H4 (cell line): ENCODE data around the gene ATF4. TPM values are rescaled to one million over a fixed set of nuclear protein-coding genes. Genes with fewer than 3 reads are reported as not detected.
"Not testable (repeated sequence)": the region's sequence is repeated elsewhere in the genome, so short reads cannot be mapped to it uniquely, and the experiment has no call there.

Experiments
- DNase-seq: peaks from one replicate; pipeline ENCODE4 v3.0.0-alpha.2; 2015; ENCODE audit warnings: low spot score
- total RNA-seq: library from RNA; depleted of rRNA; stranded (reverse); fragments of >200 nt; shearing (Covaris generic); gene quantifications from 2 replicates; pipeline ENCODE4 v1.2.3, GENCODE V29; 2014

Gene ATF4
- total RNA-seq, 1 experiment from 2014 or later, result 444 TPM

DNA sequence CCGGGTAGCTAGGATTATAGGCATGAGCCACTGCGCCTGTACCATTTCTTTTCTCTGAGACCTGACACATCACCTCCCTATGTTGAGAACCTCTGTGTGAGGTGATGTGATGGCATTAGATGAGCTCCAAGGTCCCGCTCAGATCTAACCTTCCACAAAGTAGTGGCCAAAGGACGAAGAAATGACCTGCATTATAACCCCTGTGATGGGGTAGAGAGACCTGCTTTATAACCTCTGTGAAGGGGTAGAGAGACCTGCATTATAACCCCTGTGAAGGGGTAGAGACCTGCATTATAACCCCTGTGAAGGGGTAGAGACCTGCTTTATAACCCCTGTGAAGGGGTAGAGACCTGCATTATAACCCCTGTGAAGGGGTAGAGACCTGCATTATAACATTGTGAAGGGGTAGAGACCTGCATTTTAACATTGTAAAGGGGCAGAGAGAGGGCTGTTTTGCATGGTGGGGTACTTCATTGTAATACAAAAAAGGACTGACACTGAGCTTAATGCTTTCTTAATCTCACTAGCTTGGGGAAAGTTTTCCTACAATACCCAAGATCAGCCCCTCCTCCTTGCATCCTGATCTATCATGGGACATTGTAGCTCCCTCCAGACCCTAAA is 9.7 kb upstream of the ATF4 start:
- DNase-seq, result no peak

DNA sequence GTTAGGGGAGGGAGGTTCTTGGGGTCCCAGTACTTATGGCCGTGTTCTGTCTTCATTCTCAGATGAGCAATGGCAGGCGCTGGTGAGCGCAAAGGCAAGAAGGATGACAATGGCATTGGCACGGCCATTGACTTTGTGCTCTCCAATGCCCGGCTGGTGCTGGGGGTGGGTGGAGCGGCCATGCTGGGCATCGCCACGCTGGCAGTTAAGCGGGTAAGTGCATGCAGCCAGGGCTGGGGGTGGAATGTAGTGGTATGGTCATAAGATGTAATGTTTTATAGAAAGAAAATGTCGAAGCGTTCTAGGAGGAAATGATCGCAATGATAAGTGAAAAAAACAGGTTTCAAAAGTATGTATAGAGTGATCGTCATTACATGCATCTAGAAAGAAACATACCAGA is 9.1 kb upstream of the ATF4 start:
- DNase-seq, result no peak

DNA sequence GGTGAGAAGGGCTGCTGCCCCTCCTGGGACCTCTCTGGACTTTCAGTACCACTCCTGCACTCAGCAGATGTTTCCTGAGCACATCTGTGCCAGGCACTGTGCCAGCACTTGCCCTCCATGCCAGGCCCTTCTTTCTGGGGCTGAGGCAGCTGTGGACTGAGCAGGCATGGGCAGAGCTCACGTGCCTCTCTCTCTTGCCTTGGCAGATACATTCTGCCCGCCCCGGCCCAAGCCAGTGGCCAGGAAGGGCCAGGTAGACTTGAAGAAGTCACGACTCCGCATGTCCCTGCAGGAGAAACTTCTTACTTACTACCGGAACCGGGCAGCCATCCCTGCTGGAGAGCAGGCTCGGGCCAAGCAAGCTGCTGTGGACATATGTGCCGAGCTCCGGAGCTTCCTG is 8.3 kb upstream of the ATF4 start:
- no peak for DNase-seq

DNA sequence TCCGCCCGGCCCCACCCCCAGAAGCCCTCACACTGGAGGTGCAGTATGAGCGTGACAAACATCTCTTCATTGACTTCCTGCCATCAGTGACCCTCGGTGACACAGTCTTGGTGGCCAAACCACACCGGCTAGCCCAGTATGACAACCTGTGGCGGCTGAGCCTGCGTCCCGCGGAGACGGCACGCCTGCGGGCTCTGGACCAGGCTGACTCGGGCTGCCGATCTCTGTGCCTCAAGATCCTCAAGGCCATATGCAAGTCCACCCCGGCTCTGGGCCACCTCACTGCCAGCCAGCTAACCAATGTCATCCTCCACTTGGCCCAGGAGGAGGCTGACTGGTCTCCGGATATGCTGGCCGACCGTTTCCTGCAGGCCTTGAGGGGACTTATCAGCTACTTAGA is 6.6 kb upstream of the ATF4 start:
- no peak for DNase-seq

DNA sequence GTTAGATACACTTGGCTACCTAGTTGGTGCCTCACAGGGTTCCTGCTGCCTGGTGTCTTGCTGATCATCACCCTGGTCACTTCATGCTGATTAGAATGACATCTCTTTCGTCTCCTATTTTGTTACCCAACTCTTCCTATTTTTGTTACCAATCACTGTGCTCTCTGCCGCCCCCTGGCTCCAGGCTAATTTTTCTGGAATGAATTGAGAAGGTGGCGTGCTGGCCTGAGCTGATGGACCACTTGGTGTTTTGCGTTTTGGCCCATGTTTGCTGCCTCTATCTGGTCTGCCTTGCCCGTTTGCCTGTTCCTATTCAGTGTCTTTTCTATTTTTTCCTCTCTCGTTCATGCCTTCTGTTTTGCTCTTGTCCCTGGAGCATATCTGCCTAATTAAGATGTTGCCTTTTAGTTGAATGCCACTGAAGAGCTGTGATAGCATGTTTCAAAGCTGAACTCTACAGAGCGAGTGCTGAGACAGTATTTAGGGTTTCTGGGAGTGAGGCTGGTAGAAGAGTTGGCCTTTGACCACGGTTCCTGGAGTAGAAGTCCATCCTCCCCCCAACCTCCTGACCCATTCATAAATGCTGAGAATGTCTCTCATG is 5.9 kb upstream of the ATF4 start:
- DNase-seq, result no peak

DNA sequence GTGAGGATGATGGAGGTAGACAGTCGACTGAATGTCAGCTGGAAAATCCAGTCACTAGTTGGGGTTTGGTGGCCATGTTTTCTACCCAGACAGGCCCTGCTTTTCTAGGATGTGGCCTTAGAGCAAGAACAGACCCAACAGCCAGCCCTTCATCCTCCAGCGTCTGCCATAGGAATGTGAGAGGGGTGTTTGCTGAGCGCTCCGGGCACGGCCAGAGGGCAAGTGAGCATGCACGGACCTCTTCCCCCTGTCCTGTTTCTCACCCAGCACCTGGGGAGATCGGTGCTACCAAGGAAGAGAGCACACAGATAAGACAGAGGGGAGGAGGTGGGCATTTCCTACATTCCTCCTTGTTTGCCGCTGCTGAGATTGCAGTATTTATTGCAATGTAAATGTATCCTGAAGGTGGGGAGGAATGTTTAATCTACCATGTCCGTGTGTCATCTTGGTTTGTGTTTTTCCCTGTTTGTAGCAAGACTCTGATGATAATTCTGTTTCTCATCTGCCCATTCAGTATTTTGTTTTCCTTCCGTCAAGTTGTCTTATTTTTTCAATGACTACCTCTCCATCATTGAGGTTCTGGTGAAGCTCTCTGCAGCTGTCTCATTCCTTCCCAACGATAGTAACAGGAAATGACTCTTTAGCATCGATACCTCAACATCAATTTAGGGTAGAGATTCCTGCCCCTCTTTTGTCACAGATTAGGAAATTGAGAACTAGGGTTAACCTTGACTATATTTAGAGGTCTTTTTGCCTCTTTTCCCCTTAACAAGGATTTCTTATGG is 4.9 kb upstream of the ATF4 start:
- DNase-seq, result no peak

DNA sequence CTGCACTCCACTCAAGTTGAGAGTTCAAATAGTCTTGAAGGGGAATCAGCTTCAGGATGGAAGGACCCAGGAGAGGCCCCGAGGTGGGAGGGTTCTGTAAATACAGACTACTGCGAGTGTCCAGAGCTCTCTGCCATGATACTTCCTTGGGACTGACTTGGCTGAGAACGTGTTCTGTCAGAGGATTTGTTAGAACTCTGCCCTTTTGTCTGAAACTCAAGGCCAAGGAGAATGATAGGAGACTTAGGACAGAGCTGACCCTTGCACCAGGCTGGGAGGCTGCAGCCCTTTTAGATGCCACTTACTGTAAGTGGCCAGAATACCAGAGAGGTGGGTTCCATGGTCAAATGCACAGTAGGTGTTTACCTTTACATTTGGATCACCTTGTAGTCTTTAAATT is 2.9 kb upstream of the ATF4 start:
- DNase-seq, result no peak

DNA sequence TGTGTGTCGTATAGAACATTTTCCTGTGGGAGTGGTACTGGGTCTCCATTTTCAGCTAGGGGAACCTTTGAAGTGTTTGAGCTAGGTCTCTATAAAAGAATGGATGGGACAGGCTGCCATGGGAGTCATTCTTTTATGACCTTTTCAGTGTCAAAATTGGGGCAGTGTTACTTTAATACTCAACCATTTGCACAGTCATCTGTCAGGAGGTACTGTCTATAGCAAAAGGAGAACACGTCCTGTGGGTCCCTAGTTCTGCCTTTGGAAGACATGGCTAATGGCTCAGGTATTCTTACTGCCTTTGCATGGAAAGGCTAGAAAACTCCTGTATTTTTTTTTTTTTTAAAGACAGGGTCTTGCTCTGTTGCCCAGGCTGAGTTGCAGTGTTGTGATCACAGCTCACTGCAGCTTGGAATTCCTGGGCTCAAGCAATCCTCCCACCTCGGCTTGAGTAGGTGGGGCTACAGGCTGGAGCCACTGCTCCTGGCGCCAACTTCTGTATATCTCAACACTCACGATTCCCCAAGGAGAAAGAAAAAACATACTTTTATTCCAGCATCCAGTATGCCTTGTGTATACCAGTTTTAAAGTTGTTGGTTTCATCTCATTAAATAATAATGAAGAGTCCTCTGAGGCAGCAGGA is 2.1 kb upstream of the ATF4 start:
- no peak for DNase-seq

DNA sequence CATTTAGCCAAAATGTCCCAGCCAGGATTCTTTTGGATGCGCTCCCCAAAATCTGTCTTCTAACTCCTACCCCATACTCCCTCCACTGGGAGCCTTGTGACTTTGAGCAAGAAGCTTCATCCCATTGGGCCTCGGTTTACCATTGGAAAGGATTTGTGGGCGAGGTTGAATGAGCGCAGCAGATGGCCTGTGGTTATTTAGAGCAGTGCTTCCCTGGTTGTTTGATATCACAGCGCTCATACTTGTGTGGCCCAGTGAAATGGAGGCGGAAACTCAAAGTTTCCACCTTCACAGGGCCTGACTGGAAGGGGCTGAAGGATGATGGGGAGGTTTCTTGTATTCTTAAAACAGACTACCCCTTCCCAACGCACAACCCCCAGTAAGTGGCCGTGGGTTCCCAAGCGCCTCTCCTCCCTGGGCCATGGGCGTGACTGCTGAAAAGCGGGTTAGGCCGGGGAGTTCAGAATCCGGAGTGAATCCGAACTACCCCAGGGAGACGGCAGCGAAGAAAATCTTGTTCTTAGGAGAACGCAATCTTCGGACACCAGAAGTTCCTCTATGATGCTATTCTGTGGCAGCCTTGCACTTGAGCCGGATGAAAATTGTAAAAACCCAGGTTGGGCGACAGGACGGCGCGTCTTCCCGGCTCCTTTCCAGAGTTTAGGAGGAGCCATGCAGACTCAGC is 1.2 kb upstream of the ATF4 start:
- DNase-seq, result no peak

DNA sequence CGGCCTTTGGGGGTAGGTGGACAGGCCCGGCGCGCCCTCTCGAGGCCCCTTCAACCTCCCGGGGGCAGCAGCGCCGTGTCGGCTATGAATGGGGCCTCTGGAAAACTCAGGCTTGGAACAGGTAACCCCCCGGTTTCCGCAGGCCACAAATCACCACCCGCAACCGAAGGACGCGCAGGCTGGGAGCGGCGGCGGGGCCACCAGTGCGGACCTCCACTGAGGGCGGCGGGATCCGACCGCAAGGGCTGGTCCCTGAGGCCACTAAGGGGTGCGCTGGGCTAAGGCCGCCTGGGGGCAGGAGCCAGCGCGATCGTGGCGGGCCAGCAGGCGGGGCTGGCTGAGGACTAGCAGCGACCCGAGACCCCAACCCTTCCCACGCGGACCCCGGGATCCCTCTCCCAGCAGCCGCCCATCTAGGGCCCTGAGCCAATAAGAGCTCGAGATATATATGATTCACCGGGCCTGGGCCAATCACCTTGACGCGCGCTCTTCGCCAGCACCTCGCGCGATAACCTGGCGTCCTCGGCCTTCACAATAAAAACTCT is 609 bp upstream of the ATF4 start:
- peak; percentile 99 for DNase-seq

DNA sequence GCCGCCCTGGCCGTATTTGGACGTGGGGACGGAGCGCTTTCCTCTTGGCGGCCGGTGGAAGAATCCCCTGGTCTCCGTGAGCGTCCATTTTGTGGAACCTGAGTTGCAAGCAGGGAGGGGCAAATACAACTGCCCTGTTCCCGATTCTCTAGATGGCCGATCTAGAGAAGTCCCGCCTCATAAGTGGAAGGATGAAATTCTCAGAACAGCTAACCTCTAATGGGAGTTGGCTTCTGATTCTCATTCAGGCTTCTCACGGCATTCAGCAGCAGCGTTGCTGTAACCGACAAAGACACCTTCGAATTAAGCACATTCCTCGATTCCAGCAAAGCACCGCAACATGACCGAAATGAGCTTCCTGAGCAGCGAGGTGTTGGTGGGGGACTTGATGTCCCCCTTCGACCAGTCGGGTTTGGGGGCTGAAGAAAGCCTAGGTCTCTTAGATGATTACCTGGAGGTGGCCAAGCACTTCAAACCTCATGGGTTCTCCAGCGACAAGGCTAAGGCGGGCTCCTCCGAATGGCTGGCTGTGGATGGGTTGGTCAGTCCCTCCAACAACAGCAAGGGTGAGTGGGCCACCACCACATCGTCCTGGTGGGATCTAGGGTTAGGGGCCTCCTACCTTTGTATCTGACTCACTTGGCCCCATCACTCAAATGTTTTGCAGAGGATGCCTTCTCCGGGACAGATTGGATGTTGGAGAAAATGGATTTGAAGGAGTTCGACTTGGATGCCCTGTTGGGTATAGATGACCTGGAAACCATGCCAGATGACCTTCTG is 934 bp downstream of the ATF4 start:
- DNase-seq, result peak; percentile 64

DNA sequence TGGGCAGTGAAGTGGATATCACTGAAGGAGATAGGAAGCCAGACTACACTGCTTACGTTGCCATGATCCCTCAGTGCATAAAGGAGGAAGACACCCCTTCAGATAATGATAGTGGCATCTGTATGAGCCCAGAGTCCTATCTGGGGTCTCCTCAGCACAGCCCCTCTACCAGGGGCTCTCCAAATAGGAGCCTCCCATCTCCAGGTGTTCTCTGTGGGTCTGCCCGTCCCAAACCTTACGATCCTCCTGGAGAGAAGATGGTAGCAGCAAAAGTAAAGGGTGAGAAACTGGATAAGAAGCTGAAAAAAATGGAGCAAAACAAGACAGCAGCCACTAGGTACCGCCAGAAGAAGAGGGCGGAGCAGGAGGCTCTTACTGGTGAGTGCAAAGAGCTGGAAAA is 1.7 kb downstream of the ATF4 start:
- DNase-seq, result not testable (repeated sequence)

DNA sequence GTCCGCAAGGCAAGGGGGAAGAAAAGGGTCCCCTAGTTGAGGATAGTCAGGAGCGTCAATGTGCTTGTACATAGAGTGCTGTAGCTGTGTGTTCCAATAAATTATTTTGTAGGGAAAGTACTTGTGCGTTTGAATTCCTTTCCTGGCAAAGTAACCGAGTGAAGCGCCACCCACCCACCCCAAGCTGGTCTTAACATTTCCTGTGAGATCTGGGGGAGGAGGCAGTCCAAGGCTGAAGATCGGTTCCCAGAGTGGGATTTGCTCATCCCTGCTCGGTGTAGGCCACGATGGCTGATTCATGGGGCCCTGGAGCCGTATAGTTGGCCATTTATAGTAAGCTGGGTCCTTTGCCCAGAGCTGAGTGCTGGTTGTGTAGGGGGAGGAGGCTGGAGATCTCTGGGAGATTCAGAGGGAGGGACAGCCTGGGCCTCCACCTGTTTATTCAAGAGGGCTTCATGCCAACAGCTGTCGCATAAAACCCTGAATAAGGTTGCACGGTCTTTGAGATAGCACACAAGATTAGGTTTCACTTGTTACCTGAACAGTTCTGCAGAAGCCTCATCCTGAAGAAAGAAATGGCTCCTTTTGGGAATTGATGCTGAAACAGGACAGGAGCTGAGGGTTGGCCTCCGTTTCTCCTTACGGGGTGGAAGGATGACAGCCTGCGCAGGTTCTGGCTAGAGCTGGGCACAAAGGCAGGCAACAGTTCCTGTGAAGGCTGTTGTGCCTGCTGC is 2.4 kb downstream of the ATF4 start:
- DNase-seq, result no peak

DNA sequence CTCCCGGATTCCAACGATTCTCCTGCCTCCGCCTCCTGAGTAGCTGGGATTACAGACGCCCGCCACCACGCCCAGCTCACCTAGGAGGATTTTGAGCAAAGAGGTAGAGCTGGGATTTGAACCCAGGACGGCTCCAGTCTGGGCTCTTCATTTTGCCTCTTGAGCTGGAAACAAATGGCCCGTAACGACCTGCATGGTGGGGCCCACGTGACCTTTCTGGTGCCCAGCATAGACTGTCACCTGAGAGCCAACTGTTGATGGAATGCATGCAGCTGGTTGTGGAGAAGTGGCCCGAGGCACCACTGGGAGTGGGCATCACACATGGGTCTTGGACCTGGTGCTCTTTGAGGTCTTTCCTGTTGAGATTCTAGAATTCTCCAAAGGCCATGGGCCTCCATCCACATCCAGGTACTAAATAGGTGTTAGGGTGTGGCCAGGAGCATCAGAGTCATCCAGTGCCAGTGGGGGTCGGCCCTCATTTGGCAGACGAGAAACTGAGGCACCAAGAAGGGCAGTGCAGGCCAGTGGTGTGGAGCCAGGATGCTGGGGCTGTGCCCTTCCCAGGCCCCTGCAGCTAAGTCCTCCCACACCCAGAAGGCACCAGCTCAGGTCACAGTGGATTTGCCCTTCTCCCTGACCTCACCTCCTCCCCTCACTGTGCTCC is 3.9 kb downstream of the ATF4 start:
- no peak for DNase-seq

DNA sequence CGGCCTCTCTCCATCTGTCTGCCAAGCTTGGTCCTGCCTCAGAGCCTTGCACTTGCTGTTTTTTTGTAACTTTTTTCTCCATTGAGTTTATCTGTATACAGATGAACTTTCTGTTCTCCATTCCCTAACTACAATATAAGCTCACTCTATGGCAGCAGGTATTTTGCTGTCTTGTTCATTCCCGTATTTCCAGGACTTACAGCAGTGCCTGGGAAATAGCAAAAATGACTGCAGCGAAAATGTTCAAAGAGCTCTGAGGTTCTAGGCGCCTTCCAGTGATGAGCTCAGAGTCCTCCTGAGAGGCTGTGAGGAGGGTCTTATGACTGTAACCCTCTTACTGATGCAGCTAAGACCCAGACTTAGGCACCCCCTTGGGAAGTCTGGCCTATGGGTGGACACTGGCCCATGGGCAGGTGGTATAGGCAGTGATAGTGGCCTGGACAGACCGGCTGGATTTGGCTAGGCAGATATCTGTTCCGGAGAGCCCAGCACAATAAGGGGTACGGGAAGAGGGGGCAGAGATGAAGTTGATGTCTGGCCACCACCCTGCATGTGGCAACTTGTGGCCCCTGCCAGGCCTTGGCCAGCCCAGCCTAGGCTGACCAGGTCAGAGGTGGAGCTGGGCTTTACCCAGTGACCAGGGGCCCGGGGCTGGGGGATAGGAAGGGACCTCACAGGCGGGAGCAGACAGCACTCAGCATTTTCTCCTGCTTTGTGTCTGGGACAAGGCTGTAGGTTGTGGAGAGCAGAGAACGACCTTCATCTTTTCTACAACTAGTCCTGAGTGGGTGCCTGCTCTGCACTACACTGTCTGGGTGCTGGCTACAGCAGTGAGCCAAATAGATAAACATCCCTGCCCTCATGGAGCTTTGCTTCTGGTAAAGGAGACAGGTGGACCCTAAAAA is 4.6 kb downstream of the ATF4 start:
- no peak for DNase-seq

DNA sequence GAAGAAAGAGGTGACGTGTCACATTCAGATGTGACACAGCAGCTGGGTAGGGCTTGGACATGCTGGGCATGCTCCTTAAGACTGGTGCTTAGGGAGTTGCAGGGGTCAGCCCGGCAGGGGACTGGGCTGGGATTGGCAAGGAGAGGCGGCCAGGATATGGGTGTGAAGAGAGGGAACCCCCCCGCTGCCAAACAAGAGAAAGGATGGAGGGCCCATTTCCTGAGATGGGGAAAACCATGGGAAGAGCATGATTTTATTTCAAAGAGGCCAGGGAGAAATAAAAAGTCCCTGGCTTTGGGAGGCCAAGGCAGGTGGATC is 5.3 kb downstream of the ATF4 start:
- DNase-seq, result no peak

DNA sequence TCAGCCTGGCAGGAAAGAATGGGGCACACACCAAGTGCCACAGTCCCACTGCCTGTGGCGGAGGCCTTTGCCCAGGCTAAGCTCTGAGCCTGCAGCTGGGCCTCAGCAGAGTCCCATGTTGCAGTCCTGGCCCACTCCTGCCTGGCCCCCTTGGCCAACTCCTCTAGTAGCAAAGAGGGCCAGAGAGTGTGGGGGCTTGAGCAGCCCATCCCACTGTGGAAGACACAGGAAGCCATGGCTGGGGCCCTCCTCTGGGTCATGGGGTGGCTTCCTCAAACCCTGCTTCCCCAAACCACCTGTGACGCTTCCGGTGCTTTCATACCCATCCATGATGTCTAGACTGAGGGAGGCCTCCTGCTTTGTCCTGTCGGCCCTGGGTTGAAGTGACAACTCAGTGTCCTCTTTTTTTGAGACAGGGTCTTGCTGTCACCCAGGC is 6.4 kb downstream of the ATF4 start:
- no peak for DNase-seq

DNA sequence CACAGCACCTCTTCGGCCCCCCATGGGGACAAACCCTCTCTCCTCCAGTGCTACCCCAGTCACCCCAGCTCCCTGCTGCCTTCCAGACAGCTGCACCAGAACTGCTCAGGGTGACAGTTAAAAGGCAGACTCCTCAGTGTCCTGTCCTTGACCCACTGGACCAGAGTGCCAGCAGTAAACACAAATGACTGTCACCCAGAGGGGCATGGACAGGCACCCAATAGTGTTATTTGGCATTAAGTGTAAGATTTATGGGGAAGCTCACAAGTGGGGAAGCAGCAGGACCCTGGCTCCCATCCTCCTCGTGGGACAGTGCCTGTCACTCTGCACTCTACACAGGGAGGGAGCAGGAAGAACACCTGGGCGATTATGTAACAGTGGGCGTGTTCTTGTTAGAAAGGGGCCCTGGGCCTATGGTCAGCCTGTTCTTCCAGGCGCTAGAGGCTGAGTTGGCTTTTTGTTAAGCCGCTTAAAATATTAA is 7.2 kb downstream of the ATF4 start:
- DNase-seq, result no peak
